AG09319 (cell line): ENCODE data around the gene AUTS2.

Experiments
- DNase-seq: peaks from one replicate; pipeline ENCODE4 v3.0.0-alpha.2; 2010; ENCODE audit warnings: low read depth; ENCODE audit errors: extremely low read depth
- TF ChIP-seq, protein P1 (sequence below): IDR thresholded peaks from 2 replicates; pipeline ENCODE4 v1.5.1; 2011; ENCODE audit warnings: low read depth, mild to moderate bottlenecking, inconsistent platforms, low read length, moderate library complexity

Gene AUTS2

DNA sequence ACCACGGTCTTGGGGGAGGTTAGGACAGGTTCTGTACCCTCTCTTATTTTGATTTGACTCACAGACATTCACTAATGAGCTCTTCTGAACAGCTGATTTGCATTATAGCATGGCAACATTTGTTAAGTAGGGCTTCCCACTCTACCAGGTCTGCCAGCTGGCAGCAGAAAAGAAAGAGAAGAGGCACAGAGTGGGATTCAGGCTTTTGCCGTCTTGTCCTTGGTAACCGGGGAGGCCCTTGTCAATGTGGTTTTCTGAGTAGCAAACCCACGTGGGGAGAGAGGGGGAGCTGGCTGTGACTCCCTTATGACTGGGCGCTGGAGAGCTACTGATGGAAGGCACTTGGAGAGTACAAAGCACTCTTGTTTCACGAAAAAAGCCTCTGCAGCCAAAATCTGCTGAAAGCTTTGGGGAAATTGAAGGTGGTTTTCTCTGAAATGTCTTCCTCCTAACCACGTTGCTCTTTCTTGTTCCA lies 1178.4 kb downstream of the AUTS2 start:
- TF ChIP-seq, protein P1, sequence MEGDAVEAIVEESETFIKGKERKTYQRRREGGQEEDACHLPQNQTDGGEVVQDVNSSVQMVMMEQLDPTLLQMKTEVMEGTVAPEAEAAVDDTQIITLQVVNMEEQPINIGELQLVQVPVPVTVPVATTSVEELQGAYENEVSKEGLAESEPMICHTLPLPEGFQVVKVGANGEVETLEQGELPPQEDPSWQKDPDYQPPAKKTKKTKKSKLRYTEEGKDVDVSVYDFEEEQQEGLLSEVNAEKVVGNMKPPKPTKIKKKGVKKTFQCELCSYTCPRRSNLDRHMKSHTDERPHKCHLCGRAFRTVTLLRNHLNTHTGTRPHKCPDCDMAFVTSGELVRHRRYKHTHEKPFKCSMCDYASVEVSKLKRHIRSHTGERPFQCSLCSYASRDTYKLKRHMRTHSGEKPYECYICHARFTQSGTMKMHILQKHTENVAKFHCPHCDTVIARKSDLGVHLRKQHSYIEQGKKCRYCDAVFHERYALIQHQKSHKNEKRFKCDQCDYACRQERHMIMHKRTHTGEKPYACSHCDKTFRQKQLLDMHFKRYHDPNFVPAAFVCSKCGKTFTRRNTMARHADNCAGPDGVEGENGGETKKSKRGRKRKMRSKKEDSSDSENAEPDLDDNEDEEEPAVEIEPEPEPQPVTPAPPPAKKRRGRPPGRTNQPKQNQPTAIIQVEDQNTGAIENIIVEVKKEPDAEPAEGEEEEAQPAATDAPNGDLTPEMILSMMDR: no peak
- DNase-seq: no peak

DNA sequence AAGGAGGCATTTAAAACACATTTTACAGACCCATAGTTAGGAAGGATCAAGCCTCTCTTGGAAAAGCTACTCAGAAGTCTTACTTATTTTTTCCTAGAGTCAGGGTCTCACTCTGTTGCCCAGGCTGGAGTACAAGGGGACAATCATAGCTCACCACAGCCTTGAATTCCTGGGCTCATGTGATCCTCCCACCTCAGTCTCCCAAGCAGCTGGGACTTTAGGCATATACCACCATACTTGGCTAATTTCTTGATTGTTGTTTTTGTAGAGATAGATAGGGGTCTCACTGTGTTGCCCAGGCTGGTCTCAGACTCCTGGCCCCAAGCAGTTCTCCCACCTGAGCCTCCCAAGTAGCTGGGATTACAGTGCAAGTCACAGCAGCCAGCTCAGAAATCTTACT lies 1179.0 kb downstream of the AUTS2 start:
- TF ChIP-seq, protein P1: no peak
- DNase-seq: no peak

DNA sequence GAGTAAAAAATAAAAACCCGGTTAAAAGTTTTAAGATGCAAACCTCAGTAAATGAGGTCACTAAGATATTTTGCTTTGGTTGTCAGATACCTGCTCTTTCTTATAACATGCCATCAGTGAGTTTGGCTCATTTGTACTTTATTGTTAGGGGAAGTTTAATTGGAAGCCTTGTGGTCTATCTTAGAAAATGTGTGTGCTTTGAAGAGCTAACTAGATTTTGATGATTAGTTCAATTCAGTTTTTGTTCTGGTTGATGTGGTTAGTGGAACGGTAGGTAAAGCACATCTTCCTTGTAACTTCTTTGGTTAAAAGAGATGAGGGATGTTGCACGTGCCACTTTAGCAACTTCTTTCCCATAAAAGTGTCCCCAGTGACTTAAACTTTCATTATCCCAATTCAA lies 1180.3 kb downstream of the AUTS2 start:
- no peak for DNase-seq
- TF ChIP-seq, protein P1: no peak

- no peak for DNase-seq
- TF ChIP-seq, protein P1: no peak
These were observed 1181.0 kb downstream of the AUTS2 start for GRCh38 chr7:70779321-70779720.

GRCh38 chr7:70781922-70782311 lies 1183.6 kb downstream of the AUTS2 start:
- TF ChIP-seq, protein P1: no peak
- no peak for DNase-seq

DNA sequence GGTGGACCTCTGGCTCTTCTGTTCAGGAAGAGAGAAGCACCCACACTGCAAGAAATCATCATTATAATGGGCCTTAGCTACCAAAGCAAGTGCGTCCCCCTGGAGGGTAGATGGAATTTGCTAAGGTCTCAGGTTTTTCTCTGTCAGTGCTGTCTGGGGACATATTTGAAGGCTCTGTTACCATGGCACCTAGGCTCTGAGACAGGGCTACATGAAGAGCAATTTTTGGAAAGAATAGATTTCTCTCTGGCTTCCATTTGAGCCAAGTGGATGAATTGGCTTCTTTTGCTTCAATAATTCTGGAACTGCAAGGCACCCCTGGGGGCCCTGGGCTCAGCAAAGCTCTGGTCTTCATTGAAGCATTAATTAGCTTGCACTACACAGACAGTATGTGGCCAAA lies 1184.5 kb downstream of the AUTS2 start:
- no peak for DNase-seq

GRCh38 chr7:70785427-70785826 lies 1187.2 kb downstream of the AUTS2 start:
- TF ChIP-seq, protein P1: no peak

More for the DNA sequence above, 1184.5 kb downstream of the AUTS2 start:
- TF ChIP-seq, protein P1: no peak

More at GRCh38 chr7:70785427-70785826, 1187.2 kb downstream of the AUTS2 start:
- DNase-seq: no peak
